ENCODE measurements around the gene MTRF1. TPM values are rescaled to one million over a fixed set of nuclear protein-coding genes. Genes with fewer than 3 reads are reported as not detected.

Gene MTRF1
- total RNA-seq (2014; rRNA removed; shearing (Covaris generic)), result 10.7 and 18.0 TPM in 2 replicates

GRCh38 chr13:41263261-41263971 lies at the start of gene MTRF1:
MTRF1 (minus strand) TSS chr13:41263576; CDS start chr13:41260907, 2,669 bp downstream.
- DNase-seq (ENCODE audit: low spot score), result peak; percentile 73

GRCh38 chr13:41313117-41313516 lies 49.7 kb upstream of the MTRF1 start:
- DNase-seq (ENCODE audit: low spot score), result no peak

GRCh38 chr13:41312176-41312500 lies 48.8 kb upstream of the MTRF1 start:
- DNase-seq (ENCODE audit: low spot score), result peak; percentile 25

- DNase-seq (ENCODE audit: low spot score), result peak; percentile 8
These were observed 48.2 kb upstream of the MTRF1 start for GRCh38 chr13:41311406-41312175.

GRCh38 chr13:41310963-41311405 lies 47.6 kb upstream of the MTRF1 start, which contains the start of gene NAA16:
NAA16 (plus strand) TSS chr13:41311267; CDS start chr13:41311529, 262 bp downstream.
- peak; percentile 82 for DNase-seq (ENCODE audit: low spot score)

GRCh38 chr13:41307884-41308640 lies 44.7 kb upstream of the MTRF1 start:
- DNase-seq (ENCODE audit: low spot score), result no peak

GRCh38 chr13:41306271-41307145 lies 43.1 kb upstream of the MTRF1 start:
- peak; percentile 11 for DNase-seq (ENCODE audit: low spot score)

- no peak for DNase-seq (ENCODE audit: low spot score)
These were observed 41.2 kb upstream of the MTRF1 start for GRCh38 chr13:41304551-41304950.

GRCh38 chr13:41302743-41303142 lies 39.4 kb upstream of the MTRF1 start:
- DNase-seq (ENCODE audit: low spot score), result no peak

- DNase-seq (ENCODE audit: low spot score), result no peak
These were observed 36.1 kb upstream of the MTRF1 start for GRCh38 chr13:41299316-41300094.

GRCh38 chr13:41296879-41297646 lies 33.7 kb upstream of the MTRF1 start:
- no peak for DNase-seq (ENCODE audit: low spot score)

GRCh38 chr13:41295973-41296372 lies 32.6 kb upstream of the MTRF1 start:
- no peak for DNase-seq (ENCODE audit: low spot score)

- DNase-seq (ENCODE audit: low spot score), result no peak
These were observed 31.5 kb upstream of the MTRF1 start for GRCh38 chr13:41294914-41295313.

GRCh38 chr13:41293272-41293671 lies 29.9 kb upstream of the MTRF1 start:
- no peak for DNase-seq (ENCODE audit: low spot score)

GRCh38 chr13:41291246-41291645 lies 27.9 kb upstream of the MTRF1 start:
- DNase-seq (ENCODE audit: low spot score), result no peak

GRCh38 chr13:41289463-41289881 lies 26.1 kb upstream of the MTRF1 start:
- no peak for DNase-seq (ENCODE audit: low spot score)

- no peak for DNase-seq (ENCODE audit: low spot score)
These were observed 23.0 kb upstream of the MTRF1 start for GRCh38 chr13:41286370-41286769.

- peak; percentile 78 for DNase-seq (ENCODE audit: low spot score)
These were observed 21.3 kb upstream of the MTRF1 start for GRCh38 chr13:41284512-41285288.

- no peak for DNase-seq (ENCODE audit: low spot score)
These were observed 18.8 kb upstream of the MTRF1 start for GRCh38 chr13:41282129-41282571.
